Measurements from ENCODE around the gene CCDC198.

CCDC198 gene, protein sequence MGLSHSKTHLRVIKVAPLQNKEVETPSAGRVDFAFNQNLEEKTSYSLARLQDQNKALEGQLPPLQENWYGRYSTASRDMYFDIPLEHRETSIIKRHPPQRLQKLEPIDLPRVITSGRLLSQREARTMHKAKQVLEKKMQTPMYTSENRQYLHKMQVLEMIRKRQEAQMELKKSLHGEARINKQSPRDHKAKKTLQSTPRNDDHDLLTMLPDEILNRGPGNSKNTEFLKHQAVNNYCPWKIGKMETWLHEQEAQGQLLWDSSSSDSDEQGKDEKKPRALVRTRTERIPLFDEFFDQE

GRCh38 chr14:57493467-57494181 is at the start of gene CCDC198:
TSS of gene CCDC198 (minus strand) at chr14:57493857. CDS start at chr14:57493715, 142 bp downstream.
- DNase-seq: no peak

DNA sequence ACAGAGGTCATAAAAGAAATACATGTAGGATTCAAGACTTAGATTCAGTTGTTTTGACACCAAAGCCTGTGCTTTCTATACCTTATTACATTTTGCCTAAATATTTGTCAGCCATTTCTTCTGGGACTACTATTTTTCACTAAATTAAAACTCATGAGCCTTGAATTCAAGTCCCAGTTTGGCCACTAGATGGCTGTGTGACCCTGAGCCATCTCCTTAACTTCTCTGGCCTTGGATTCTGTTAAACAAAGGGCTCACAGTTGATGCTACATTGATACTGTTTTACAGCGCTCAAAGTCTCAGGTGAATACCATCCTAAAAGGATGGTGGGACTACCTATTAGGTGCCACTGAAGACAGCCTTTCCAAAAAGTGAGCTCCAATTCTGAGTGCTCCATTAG is 39.6 kb upstream of the CCDC198 start:
- peak; percentile 23 for DNase-seq

DNA sequence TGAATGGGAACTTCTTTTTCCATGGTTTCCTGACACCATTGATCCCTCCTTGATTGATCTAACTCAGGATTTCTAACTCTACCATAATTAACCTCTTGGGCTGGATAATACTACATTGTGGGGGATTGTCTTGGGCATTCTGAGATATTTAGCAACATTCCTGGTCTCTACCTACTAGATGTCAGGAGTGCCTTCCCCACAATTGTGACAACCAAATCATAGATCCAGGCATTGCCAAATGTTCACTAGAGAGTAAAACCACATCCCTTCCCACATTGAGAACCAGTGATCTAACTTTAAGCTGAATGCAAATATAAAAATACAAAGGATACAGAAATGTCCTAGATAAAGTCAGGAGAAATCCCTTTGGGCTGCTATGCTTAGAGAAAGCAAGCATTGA is 36.9 kb upstream of the CCDC198 start:
- no peak for DNase-seq

DNA sequence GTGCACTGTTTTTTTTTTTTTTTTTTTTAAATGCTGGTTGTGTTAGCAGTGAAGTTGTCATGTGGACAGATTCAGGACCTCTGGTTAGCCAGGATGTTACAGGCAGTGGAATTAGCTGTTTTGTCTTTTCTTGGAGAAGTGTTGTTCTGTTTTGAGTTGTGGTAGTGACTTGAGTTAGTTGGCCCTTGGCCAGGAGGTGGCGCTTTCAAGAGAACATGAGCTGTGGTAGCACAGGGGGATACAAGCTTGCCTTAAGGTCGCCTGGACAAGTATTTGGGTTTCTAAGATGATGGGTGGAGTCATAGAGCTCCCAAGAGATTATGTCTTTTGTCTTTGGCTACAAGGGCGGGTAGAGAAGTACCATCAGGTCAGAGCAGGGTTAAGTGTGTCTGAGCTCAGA is 33.3 kb upstream of the CCDC198 start:
- DNase-seq: no peak

- DNase-seq: no peak
Measured at GRCh38 chr14:57519043-57519442, 25.4 kb upstream of the CCDC198 start.

DNA sequence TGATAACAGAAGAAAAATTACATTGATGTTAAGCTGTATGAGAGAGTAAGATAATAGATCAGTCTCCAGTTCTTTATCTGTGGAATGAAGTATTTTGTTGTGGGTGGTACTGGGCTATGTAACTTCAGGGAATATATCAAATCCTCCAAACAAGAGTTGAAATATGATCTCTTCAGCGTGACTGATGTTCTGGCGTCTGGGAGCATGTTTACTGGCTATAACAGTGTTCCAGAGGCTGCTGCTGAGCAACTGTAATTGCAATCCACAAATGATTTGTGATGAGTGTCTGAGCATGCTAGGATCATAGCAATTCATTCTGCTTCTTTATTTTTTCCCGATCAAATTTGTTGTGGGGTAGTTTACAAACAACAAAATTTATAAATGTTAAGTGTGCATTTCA is 18.6 kb upstream of the CCDC198 start:
- no peak for DNase-seq

DNA sequence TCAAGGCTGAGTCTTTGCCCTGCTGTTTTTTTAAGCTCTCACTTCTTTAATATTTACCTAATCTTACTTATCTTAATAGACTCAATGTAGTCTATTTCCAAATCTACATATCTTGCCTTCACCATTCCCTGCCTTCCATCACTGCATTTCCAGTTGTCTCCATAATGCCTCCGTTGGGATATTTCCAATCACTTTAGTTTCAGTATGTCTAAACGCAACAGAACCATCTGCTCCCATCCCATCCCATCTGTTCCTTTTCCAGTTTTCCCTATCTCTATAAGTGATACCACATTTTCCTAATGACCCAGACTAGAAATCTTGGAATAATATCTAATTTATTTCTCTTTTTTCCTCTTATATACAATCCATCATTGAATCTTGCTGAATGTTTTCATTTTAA is 15.1 kb upstream of the CCDC198 start:
- no peak for DNase-seq

GRCh38 chr14:57502586-57503254 is 9.1 kb upstream of the CCDC198 start:
- peak; percentile 76 for DNase-seq

GRCh38 chr14:57501039-57501557 is 7.4 kb upstream of the CCDC198 start:
- no peak for DNase-seq

- no peak for DNase-seq
Measured at GRCh38 chr14:57498659-57499058, 5.0 kb upstream of the CCDC198 start.

DNA sequence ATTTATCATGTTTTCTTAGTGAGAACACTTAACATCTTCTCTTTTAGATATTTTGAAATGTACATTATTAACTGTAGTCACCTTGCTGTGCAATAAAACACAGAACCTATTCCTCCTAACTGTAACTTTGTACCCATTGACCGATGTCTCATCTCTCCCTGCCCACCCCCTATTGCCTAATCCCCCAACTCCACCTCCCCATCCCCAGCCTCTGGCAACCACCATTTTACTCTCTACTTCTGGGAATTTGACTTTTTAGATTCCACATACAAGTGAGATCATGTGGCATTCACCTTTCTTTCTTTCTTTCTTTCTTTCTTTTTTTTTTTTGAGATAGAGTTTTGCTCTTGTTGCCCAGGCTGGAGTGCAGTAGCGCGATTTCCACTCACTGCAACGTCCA is 4.4 kb upstream of the CCDC198 start:
- DNase-seq: no peak

GRCh38 chr14:57495416-57495815 is 1.8 kb upstream of the CCDC198 start:
- no peak for DNase-seq

DNA sequence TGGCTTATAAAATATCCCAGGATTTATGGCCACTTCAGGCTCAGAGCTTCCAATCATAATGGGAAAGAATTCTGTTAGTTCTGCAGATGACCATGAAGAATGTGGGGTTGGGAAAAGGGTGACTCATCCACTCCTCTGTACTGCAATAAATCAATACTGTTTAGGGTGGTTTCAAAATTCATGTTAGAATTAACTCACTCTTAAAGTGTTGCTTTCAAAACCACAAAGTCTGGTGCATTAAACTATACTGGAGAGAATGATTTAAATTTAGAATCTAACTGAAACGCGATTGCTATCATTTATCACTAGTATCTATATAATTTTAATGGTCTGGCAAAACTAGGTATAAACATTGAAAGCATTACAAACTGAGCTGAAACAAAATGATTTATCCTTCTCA is 798 bp downstream of the CCDC198 start:
- no peak for DNase-seq

DNA sequence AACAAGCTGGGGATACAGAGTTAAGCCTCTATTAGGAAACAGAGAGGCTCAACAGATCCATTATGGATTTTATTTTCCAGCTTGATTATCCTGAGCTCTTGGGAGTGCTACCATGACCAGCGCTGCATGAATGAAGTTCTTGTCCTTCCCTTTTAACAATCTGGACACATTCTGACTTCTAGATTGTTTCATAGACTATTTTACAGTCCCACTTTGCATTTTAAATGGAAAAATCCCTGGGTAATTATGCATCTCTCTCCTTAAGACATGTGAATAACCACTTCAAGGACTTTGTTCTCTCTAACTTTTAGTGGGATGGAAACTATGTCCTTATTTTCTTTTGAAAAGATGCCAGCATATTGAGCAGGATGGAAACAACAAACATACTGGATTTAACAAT is 2.0 kb downstream of the CCDC198 start:
- no peak for DNase-seq

DNA sequence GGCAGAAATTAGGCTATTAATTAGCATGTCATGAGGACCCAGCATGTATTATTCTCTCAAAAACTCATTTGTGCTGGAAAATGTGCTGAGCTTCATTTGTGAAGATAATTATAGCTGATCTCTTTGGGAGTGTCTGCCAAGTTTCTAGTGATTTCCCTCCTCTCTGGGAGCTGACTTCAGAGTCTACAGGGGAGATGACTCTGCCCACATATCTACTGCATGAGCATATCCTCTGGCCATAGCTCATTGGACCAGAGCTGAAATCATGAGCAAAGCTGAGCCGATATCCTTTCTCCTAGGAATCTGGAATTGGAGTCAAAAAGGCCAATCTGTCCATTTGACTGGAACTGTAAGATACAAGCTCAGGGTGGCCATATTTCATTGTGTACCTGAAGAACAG is 5.9 kb downstream of the CCDC198 start:
- no peak for DNase-seq

DNA sequence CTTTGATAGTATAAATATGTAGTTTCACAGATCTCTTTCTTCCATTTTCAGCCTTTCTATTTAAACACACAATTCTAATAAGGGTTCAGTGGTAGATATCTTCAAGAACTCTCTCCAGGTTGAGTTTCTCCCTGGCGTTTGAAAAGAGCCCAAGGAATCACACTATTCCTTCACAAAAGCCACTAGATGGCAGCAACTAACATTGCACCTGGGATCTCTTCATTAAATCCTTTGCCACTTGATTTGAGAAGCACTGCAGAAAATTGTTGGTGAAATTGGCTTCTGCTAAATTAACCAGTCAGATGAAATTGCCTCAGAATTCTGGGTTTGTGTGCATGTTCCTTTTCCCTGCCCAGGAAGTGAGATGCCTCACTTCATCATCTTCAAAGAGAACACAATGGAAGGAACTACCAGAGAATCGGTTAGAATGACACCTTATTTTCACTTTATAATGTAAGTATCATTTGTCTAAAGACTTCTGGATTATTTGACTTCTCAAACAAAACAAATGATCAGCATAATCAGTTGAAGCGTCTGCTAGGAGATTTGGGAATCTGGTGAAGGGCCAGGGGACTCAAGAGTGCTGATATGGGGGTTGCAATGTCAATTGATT is 6.8 kb downstream of the CCDC198 start:
- no peak for DNase-seq

GRCh38 chr14:57485635-57486034 is 8.0 kb downstream of the CCDC198 start:
- no peak for DNase-seq

GRCh38 chr14:57482120-57482519 is 11.5 kb downstream of the CCDC198 start:
- no peak for DNase-seq

DNA sequence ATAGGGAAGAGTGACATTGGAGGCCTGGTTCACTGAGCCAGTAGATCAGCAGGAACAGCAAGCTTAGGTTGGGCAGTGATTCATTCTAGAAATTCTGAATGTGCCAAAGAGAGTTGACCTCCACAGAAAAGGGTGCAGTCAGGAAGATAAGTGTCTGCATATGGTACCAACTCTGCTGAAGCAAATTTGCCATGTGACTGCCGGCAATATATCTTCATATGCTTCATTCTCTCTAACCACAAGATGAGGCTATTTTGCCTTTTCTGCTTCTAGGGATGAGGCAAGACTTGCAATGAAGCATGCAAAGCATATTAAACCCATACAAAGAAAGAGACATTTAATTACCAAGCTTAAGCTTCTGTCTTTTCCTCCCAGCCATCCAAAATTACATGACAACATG is 13.6 kb downstream of the CCDC198 start:
- no peak for DNase-seq

- no peak for DNase-seq
Measured at GRCh38 chr14:57479197-57479596, 14.5 kb downstream of the CCDC198 start.

GRCh38 chr14:57478050-57478449 is 15.6 kb downstream of the CCDC198 start:
- no peak for DNase-seq

GRCh38 chr14:57470909-57471308 is 22.7 kb downstream of the CCDC198 start:
- no peak for DNase-seq

- DNase-seq: no peak
Measured at GRCh38 chr14:57464008-57464730, 29.5 kb downstream of the CCDC198 start.
